HepG2 (cell line): ENCODE measurements around the gene KIF2C. TPM values are rescaled to one million over a fixed set of nuclear protein-coding genes. Genes with fewer than 3 reads are reported as not detected.

Experiments used
- CREBL2 ChIP-seq: sonication (generic); formaldehyde crosslinking; IDR thresholded peaks from 2 replicates; pipeline ENCODE4 v1.8.1; 2023; ENCODE audit warnings: missing genetic modification reagents, mild to moderate bottlenecking, borderline replicate concordance
- FOSL2 ChIP-seq: sonication (generic); formaldehyde crosslinking; IDR thresholded peaks from 2 replicates; pipeline ENCODE4 v1.4.0; 2020; ENCODE audit warnings: missing genetic modification reagents
- PAWR ChIP-seq: sonication (generic); formaldehyde crosslinking; IDR thresholded peaks from 2 replicates; pipeline ENCODE4 v1.4.0; 2020; ENCODE audit warnings: missing genetic modification reagents, mild to moderate bottlenecking, borderline replicate concordance
- PHF20 ChIP-seq: sonication (generic); formaldehyde crosslinking; IDR thresholded peaks from 2 replicates; pipeline ENCODE4 v1.5.0; 2020; ENCODE audit warnings: mild to moderate bottlenecking, missing genetic modification reagents
- SALL1 ChIP-seq: sonication (generic); formaldehyde crosslinking; IDR thresholded peaks from 2 replicates; pipeline ENCODE4 v1.8.0; 2022; ENCODE audit warnings: mild to moderate bottlenecking, missing genetic modification reagents
- TSC22D2 ChIP-seq: sonication (generic); formaldehyde crosslinking; IDR thresholded peaks from 2 replicates; pipeline ENCODE4 v1.5.1; 2020; ENCODE audit warnings: missing genetic modification reagents, mild to moderate bottlenecking, borderline replicate concordance
- ZIK1 ChIP-seq: sonication (generic); formaldehyde crosslinking; IDR thresholded peaks from 2 replicates; pipeline ENCODE4 v1.5.0; 2020; ENCODE audit warnings: mild to moderate bottlenecking, low read depth, missing genetic modification reagents, borderline replicate concordance
- ZNF609 ChIP-seq: sonication (generic); formaldehyde crosslinking; IDR thresholded peaks from 2 replicates; pipeline ENCODE4 v1.4.0; 2020; ENCODE audit warnings: mild to moderate bottlenecking, missing genetic modification reagents, borderline replicate concordance
- ZNF724P ChIP-seq: sonication (generic); formaldehyde crosslinking; IDR thresholded peaks from 2 replicates; pipeline ENCODE4 v1.8.0; 2022; ENCODE audit warnings: missing genetic modification reagents, borderline replicate concordance
- polyA plus RNA-seq, 8 experiments: library from polyadenylated mRNA; depleted of rRNA in 3 of 8; stranded (reverse) in 7 of 8; unstranded in 1 of 8; fragments of >200 nt; fragmentation: Illumina TruSeq in 4 of 8; extraction: Trizol in 4 of 8; gene quantifications; 2 replicates each; pipeline versions ENCODE4 v1.2.1 to v1.2.3, GENCODE V29; 2011 to 2016; ENCODE audit warnings: low read depth in 4 of 8, missing spikeins in 1 of 8, mixed read lengths in 1 of 8; ENCODE audit not compliant: insufficient read depth in 1 of 8
- total RNA-seq, 5 experiments: library from RNA; depleted of rRNA; stranded (reverse); fragments of >200 nt; fragmentation: Illumina TruSeq; extraction: Trizol; gene quantifications; 2 replicates each; pipeline ENCODE4 v1.2.3, GENCODE V29; 2016; ENCODE audit warnings: low read depth in 1 of 5
- TF ChIP-seq, protein P1 (sequence below): IDR thresholded peaks from 2 replicates; pipeline ENCODE4 v1.6.1; 2018; ENCODE audit warnings: missing genetic modification reagents, mild to moderate bottlenecking, missing compliant biosample characterization
- TF ChIP-seq, protein P2 (sequence below): sonication (generic); formaldehyde crosslinking; IDR thresholded peaks from 2 replicates; pipeline ENCODE4 v1.4.0; 2020; ENCODE audit warnings: missing genetic modification reagents
- TF ChIP-seq, protein P3 (sequence below): IDR thresholded peaks from 2 replicates; pipeline ENCODE4 v1.6.1; 2012; ENCODE audit warnings: low read depth, low read length, improper control_type of control experiment
- TF ChIP-seq, protein P4 (sequence below): sonication (generic); formaldehyde crosslinking; IDR thresholded peaks from 2 replicates; pipeline ENCODE4 v1.4.0; 2020; ENCODE audit warnings: mild to moderate bottlenecking, low read depth, missing genetic modification reagents
- TF ChIP-seq, protein P5 (sequence below): sonication (generic); formaldehyde crosslinking; IDR thresholded peaks from 2 replicates; pipeline ENCODE4 v1.8.1; 2023; ENCODE audit warnings: mild to moderate bottlenecking, missing genetic modification reagents

KIF2C gene
- total and polyA plus RNA-seq, 2 of the 13 experiments (the other 11 are each of a cell fraction or from before 2014, with no cell fraction given): 29.7 to 53.7 TPM

GRCh38 chr1:44808063-44808937 is 68.7 kb downstream of the KIF2C start, which contains the start of gene BTBD19 (continued):
- TF ChIP-seq, protein P1, sequence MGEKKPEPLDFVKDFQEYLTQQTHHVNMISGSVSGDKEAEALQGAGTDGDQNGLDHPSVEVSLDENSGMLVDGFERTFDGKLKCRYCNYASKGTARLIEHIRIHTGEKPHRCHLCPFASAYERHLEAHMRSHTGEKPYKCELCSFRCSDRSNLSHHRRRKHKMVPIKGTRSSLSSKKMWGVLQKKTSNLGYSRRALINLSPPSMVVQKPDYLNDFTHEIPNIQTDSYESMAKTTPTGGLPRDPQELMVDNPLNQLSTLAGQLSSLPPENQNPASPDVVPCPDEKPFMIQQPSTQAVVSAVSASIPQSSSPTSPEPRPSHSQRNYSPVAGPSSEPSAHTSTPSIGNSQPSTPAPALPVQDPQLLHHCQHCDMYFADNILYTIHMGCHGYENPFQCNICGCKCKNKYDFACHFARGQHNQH (CRISPR knock-in tag): peak; percentile 46; the same call in 1 of the 2 replicates
- TF ChIP-seq PAWR (CRISPR knock-in tag) (no peak), ZNF724P (CRISPR knock-in tag) (no peak), FOSL2 (CRISPR knock-in tag) (no peak), ZNF609 (CRISPR knock-in tag) (no peak), CREBL2 (CRISPR knock-in tag) (no peak), TSC22D2 (no peak), SALL1 (peak; percentile 2), PHF20 (CRISPR knock-in tag) (no peak), ZIK1 (CRISPR knock-in tag) (no peak)
- TF ChIP-seq, protein P2, sequence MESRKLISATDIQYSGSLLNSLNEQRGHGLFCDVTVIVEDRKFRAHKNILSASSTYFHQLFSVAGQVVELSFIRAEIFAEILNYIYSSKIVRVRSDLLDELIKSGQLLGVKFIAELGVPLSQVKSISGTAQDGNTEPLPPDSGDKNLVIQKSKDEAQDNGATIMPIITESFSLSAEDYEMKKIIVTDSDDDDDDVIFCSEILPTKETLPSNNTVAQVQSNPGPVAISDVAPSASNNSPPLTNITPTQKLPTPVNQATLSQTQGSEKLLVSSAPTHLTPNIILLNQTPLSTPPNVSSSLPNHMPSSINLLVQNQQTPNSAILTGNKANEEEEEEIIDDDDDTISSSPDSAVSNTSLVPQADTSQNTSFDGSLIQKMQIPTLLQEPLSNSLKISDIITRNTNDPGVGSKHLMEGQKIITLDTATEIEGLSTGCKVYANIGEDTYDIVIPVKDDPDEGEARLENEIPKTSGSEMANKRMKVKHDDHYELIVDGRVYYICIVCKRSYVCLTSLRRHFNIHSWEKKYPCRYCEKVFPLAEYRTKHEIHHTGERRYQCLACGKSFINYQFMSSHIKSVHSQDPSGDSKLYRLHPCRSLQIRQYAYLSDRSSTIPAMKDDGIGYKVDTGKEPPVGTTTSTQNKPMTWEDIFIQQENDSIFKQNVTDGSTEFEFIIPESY (CRISPR knock-in tag): 0 out of 2 replicates have a peak, but pooled peaks have one; percentile 3
- TF ChIP-seq, protein P3, sequence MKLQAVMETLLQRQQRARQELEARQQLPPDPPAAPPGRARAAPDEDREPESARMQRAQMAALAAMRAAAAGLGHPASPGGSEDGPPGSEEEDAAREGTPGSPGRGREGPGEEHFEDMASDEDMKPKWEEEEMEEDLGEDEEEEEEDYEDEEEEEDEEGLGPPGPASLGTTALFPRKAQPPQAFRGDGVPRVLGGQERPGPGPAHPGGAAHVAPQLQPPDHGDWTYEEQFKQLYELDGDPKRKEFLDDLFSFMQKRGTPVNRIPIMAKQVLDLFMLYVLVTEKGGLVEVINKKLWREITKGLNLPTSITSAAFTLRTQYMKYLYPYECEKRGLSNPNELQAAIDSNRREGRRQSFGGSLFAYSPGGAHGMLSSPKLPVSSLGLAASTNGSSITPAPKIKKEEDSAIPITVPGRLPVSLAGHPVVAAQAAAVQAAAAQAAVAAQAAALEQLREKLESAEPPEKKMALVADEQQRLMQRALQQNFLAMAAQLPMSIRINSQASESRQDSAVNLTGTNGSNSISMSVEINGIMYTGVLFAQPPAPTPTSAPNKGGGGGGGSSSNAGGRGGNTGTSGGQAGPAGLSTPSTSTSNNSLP: no peak
- TF ChIP-seq, protein P4, sequence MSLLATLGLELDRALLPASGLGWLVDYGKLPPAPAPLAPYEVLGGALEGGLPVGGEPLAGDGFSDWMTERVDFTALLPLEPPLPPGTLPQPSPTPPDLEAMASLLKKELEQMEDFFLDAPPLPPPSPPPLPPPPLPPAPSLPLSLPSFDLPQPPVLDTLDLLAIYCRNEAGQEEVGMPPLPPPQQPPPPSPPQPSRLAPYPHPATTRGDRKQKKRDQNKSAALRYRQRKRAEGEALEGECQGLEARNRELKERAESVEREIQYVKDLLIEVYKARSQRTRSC (CRISPR knock-in tag): no peak
- TF ChIP-seq, protein P5, sequence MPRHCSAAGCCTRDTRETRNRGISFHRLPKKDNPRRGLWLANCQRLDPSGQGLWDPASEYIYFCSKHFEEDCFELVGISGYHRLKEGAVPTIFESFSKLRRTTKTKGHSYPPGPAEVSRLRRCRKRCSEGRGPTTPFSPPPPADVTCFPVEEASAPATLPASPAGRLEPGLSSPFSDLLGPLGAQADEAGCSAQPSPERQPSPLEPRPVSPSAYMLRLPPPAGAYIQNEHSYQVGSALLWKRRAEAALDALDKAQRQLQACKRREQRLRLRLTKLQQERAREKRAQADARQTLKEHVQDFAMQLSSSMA (CRISPR knock-in tag): no peak
